Stimulated activated naive CD8-positive, alpha-beta T cell treated with anti-CD3 and anti-CD28 coated beads, Interleukin-15, Interleukin-2, amounts not matched to agents 100 ng/mL and 50 ng/mL, for 24 hours (primary cell): ENCODE measurements around the gene PDE6G.

Experiments
- H3K27ac Mint-ChIP-seq: one replicate; pipeline ENCODE4 v1.8.0; 2021; ENCODE audit warnings: mild to moderate bottlenecking, mixed read lengths
- H3K27me3 Mint-ChIP-seq: one replicate; pipeline ENCODE4 v1.8.0; 2021; ENCODE audit warnings: mixed read lengths
- H3K36me3 Mint-ChIP-seq: one replicate; pipeline ENCODE4 v1.8.0; 2021; ENCODE audit warnings: low read depth, mixed read lengths
- H3K4me1 Mint-ChIP-seq: one replicate; pipeline ENCODE4 v1.8.0; 2021; ENCODE audit warnings: low read depth, mixed read lengths
- H3K4me3 Mint-ChIP-seq: one replicate; pipeline ENCODE4 v1.8.0; 2021; ENCODE audit warnings: mild to moderate bottlenecking, mixed read lengths
- H3K9me3 Mint-ChIP-seq: one replicate; pipeline ENCODE4 v1.8.0; 2021; ENCODE audit warnings: mixed read lengths

The PDE6G gene

DNA sequence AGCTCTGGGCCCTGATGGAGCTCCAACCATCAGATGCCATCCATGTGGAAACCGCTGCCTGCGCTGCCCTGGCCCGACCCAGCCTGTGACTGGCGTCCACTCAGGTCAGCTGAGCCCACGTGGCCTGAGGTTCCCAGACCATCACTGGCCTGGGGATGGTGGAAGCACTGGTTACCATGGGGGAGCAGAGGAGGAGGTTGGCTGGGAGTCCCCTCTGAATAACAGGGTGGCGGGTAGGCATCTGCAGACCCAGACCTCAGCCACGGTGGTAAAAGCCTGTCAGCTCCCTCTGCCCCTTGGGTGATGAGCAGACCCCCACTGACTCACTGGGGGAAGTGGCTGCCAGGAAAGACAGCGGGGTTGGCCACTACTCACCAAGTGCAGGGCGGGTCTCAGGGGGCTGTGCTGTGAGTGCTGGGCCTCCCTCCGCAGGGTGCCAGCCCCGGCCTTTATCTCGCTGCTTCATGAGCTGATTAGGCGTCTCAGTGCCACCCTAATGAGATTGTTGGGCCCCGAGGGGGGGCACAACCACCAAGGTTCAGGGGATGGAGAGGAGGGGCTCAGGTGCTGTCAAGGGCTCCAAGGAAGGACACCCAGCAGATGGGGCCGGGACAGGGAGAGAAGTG is at the start of gene PDE6G:
Gene PDE6G (minus strand): TSS at position 425 of the 626 bp plus-strand sequence. CDS start 3,237 bp downstream, outside the sequence.
- H3K4me1 Mint-ChIP-seq, result peaks cover 18% of the 10 kb centered on the region
- H3K27ac Mint-ChIP-seq, result no peak within 1 kb of the TSS
- H3K36me3 Mint-ChIP-seq, result no peaks in the 10 kb centered on the region
- no peaks in the 10 kb centered on the region for H3K9me3 Mint-ChIP-seq
- peaks cover 4% of the 10 kb centered on the region for H3K27me3 Mint-ChIP-seq
- no peak within 1 kb of the TSS for H3K4me3 Mint-ChIP-seq

DNA sequence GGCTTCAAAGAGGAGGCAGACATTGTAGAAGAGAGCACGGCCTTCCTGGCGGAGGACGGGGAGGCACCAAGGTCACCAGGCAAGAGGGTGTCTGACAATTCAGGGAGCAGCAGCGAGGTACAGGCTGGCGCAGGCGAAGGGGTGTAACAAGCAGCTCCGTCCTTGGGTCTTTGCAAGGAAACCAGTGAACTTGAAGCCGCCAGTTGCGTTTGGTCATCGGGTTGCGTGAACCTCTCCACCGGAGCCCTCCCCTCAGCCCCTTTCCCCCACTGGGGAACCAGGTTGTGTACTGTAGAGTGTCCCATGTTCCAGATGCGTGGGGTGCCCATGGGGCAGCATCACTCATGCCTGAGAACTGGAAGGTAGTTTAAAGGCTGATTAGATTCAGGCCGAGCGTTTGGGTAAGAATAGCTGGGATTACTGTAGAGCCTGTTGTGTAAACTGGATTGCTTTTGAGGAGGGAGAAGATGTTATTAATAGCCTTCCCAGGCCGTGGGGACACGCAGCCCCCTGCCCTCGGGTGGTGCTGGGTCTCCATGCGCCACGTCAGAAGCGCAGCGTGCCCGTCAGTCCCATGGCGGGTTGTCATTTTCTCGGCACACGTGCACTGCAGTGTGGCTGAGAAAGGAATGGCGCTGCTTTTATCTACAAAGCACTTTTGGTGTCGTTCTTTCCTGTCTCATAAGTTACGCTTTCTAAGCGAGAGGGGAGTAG is 49.3 kb upstream of the PDE6G start:
- Mint-ChIP-seq H3K9me3 (no peaks in the 10 kb centered on the region), H3K4me3 (no peak overlapping the region), H3K36me3 (peaks cover 49% of the 10 kb centered on the region), H3K27ac (peak overlapping the region; percentile 49), H3K27me3 (no peaks in the 10 kb centered on the region), H3K4me1 (peaks cover 47% of the 10 kb centered on the region)

DNA sequence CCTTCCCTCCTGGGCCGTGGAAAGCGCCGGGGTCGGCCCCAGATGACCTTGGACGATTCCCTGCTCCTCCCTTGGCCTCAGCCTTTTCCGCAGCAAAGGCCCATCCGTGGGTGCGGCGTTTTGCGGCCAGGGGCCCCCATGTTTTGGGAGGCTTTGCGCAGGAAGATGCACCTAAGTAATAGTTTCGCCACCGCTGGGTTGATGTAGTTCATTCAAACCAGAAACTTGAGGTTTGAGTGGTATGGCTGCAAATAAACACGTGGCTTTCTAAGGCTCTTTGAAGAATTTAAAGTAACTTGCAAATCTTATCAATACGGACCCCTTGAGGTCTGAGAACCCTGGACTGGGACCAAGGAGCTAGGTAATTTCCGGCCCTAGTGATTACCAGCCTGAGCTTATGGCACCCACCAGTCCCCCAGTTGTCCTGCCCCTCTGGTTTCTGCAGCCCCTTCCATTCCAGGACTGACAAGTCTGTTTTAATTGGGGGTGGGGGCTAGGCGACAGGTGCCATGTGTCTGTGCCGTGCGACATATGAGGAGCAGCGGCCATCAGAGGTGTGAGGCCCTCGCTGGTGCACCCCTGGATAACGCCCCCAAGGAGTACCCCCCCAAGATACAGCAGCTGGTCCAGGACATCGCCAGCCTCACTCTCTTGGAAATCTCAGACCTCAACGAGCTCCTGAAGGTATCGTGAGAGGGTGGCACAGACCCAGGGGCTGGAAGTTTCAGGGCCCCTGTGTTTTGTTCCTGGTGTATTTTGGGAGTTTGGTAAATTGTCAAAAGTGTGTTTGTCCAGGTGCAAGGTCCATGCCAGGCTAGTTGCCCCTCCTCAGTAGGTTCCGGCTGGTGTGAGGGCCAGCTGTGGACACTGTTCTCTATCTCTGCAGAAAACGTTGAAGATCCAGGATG is 47.7 kb upstream of the PDE6G start:
- H3K4me3 Mint-ChIP-seq, result peak overlapping the region; percentile 86
- H3K4me1 Mint-ChIP-seq, result peaks cover 39% of the 10 kb centered on the region
- no peaks in the 10 kb centered on the region for H3K27me3 Mint-ChIP-seq
- H3K36me3 Mint-ChIP-seq, result peaks cover 54% of the 10 kb centered on the region
- peak overlapping the region; percentile 83 for H3K27ac Mint-ChIP-seq
- H3K9me3 Mint-ChIP-seq, result no peaks in the 10 kb centered on the region

DNA sequence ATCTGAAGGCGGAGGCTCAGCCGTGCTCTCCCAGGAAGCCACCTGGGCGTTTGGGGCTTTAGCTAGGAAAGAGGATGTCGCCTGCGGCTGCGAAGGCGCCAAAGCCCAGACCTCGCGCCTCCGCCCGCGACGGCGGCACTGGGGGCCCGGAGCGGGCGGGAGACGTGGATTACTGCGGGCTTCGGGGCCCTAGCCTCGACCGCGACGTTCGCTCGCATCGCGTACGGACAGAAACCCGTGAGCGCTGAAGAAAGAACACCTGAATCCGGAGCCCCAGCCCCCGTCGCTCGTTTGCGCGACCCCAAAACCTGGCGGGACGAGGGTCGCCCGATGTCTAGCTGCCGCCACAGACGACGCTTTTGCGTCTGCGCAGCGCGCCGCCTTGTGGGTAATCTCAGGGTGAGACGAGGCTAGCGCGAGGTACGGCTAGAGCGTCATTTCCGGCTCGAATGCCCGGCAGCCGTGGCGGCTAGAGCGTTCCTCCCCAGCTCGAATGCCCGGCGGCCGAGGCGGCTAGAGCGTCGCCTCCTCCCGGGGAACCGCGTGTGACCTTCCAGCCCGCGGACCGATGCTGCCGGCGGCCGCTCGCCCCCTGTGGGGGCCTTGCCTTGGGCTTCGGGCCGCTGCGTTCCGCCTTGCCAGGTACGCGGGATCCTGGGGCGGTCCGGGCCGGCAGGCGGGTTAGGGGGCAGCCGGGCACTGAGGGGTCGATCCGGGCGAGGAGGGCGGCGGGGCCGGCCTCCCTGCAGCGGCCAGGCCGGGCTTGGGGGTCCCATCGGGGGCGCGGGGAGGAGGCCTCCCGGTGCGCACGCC is 46.8 kb upstream of the PDE6G start, which contains the start of gene MRPL12:
Gene MRPL12 (plus strand): TSS at position 434 of the 813 bp plus-strand sequence. CDS start 135 bp downstream, at position 569.
- peaks cover 59% of the 10 kb centered on the region for H3K36me3 Mint-ChIP-seq
- no peaks in the 10 kb centered on the region for H3K9me3 Mint-ChIP-seq
- peak within 1 kb of the TSS; percentile 92 for H3K27ac Mint-ChIP-seq
- H3K4me3 Mint-ChIP-seq, result peak within 1 kb of the TSS; percentile 95
- peaks cover 39% of the 10 kb centered on the region for H3K4me1 Mint-ChIP-seq
- no peaks in the 10 kb centered on the region for H3K27me3 Mint-ChIP-seq

DNA sequence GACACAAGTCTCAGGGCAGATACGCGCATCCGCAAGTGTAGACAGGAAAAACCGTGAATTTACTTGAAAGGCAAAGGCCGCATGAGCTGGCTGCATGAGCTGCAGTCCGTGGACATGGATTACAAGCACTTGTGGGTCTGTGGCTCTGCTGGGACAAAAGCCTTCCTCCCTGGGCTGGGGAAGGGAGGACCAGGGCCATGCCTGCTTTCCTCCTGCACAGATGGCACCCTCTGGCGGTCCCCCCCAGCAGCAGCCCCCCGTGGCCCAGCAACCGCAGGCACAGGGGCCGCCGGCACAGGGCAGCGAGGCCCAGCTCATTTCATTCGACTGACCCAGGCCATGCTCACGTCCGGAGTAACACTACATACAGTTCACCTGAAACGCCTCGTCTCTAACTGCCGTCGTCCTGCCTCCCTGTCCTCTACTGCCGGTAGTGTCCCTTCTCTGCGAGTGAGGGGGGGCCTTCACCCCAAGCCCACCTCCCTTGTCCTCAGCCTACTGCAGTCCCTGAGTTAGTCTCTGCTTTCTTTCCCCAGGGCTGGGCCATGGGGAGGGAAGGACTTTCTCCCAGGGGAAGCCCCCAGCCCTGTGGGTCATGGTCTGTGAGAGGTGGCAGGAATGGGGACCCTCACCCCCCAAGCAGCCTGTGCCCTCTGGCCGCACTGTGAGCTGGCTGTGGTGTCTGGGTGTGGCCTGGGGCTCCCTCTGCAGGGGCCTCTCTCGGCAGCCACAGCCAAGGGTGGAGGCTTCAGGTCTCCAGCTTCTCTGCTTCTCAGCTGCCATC is 45.1 kb upstream of the PDE6G start:
- H3K27ac Mint-ChIP-seq, result peak overlapping the region; percentile 92
- peak overlapping the region; percentile 95 for H3K4me3 Mint-ChIP-seq
- no peaks in the 10 kb centered on the region for H3K9me3 Mint-ChIP-seq
- H3K4me1 Mint-ChIP-seq, result peaks cover 39% of the 10 kb centered on the region
- peaks cover 65% of the 10 kb centered on the region for H3K36me3 Mint-ChIP-seq
- no peaks in the 10 kb centered on the region for H3K27me3 Mint-ChIP-seq

DNA sequence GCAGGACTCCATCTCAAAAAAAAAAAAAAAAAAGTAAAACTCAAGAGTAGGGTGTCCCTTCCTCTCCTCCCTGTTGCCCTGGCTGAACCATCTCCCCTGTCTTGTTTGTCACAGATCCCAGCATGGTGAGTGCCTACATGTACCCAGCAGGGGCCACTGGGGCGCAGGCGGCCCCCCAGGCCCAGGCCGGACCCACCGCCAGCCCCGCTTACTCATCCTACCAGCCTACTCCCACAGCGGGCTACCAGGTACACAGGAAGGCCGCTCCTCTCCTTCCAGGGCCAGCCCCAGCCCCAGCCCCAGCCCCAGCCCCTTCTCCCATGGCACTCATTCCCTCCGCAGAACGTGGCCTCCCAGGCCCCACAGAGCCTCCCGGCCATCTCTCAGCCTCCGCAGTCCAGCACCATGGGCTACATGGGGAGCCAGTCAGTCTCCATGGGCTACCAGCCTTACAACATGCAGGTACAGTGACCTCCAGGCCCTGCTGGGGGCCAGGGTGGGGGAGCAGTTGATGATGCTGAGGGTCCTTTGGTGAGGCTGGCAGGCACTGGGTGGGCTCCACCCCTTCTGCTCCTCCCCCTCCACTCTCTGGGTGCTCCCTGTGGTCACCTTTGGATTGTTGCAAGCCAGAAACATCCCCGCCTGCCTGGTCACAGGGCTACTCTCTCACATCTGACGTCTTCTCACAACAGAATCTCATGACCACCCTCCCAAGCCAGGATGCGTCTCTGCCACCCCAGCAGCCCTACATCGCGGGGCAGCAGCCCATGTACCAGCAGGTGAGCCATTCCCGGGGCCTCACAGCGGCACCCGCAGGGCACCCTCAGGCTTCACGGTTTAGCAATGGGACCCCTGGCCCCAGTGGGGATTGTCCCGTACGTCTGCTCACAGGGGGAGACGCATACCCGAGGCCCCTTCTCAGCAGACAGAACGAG is 44.3 kb upstream of the PDE6G start:
- peak overlapping the region; percentile 63 for H3K27ac Mint-ChIP-seq
- H3K4me3 Mint-ChIP-seq, result peak overlapping the region; percentile 95

DNA sequence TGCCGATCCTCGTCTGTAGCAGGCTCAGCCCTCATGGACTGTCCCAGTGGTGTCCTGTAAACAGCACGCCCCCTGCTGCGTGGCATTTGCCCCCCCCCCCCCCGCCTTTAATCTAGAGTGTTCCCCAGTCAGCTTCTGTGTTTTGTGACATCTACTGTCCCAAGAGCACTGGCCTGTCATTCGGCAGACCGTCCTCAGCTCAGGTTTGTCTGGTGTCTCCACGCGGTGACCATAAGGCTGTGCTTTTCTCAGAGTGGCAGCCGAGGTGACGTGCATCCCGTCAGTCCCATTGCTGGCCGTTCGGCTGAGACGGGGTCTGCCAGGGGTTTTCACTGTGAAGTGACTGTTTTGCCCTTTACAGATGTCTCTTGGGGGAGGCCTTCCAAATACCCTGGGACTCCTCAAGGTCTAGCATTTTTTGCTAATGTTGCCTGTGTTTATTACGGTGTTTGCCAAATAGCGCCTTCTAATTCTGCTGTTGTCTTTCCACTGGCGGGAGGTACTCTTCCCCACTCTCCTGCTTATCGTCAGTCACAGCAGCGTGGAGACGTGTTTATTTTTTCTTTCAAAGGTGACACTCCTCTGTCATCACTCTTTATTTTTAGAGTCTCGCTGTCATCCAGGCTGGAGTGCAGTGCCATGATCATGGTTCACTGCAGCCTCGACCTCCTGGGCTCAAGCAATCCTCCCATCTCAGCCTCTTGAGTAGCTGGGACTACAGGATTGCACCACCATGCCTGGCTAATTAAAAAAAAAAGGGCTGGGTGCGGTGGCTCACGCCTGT is 41.1 kb upstream of the PDE6G start:
- peaks cover 17% of the 10 kb centered on the region for H3K4me1 Mint-ChIP-seq
- no peak overlapping the region for H3K27ac Mint-ChIP-seq
- no peaks in the 10 kb centered on the region for H3K27me3 Mint-ChIP-seq
- H3K4me3 Mint-ChIP-seq, result no peak overlapping the region
- H3K36me3 Mint-ChIP-seq, result peaks cover 41% of the 10 kb centered on the region
- no peaks in the 10 kb centered on the region for H3K9me3 Mint-ChIP-seq

More for the DNA sequence above, 44.3 kb upstream of the PDE6G start:
- Mint-ChIP-seq H3K36me3 (peaks cover 56% of the 10 kb centered on the region), H3K4me1 (peaks cover 31% of the 10 kb centered on the region), H3K9me3 (no peaks in the 10 kb centered on the region), H3K27me3 (no peaks in the 10 kb centered on the region)

DNA sequence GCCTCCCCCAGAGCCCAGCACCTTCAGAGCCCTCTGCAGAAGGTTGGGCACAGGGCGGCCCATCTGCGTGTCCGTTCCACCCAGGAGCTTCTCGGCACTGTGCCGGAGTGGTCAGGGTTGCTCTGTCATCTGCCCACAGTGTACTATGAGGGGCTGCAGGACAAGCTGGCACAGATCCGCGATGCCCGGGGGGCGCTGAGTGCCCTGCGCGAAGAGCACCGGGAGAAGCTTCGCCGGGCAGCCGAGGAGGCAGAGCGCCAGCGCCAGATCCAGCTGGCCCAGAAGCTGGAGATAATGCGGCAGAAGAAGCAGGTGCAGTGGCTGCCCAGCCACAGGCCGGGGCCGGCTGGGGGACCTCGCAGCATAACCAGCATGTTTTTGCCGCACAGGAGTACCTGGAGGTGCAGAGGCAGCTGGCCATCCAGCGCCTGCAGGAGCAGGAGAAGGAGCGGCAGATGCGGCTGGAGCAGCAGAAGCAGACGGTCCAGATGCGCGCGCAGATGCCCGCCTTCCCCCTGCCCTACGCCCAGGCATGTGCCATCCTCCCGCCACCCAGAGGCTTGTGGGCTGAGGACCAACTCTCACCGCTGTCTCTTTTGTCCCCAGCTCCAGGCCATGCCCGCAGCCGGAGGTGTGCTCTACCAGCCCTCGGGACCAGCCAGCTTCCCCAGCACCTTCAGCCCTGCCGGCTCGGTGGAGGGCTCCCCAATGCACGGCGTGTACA is 40.0 kb upstream of the PDE6G start:
- Mint-ChIP-seq H3K27me3 (no peaks in the 10 kb centered on the region), H3K36me3 (peaks cover 46% of the 10 kb centered on the region), H3K9me3 (no peaks in the 10 kb centered on the region), H3K27ac (no peak overlapping the region), H3K4me3 (no peak overlapping the region), H3K4me1 (peaks cover 8% of the 10 kb centered on the region)

DNA sequence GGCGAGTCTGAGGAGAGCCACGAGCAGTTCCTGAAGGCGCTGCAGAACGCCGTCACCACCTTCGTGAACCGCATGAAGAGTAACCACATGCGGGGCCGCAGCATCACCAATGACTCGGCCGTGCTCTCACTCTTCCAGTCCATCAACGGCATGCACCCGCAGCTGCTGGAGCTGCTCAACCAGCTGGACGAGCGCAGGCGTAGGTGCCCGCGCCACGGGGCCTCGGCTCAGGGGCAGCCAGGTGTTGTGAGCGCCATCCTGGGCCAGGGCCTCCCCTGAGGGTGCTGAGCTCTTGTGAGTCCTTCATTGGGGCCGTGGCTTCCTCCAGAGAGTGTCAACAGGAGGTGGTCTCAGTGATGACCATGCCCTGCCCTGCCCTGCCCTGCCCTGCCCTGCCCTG is 39.5 kb upstream of the PDE6G start:
- H3K27me3 Mint-ChIP-seq, result no peaks in the 10 kb centered on the region

DNA sequence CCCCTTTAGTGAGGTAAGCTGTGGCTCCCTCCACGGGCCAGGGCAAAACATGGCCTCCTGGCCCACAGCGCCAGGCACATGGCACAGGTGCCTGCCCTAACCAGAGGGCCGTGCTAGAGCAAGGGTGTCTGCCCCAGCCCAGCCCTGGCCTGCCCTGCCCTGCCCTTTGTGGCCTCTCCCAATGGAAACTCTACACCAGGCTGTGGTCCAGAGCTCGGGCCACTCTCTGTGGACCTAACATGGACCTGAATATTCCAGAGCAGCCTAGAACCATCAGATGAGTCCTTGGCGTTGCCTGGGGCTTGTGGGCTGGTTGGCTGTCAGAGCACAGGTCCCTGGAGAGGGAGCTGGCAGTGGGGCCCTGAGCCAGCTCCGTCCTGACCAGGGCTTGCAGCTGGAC is 38.9 kb upstream of the PDE6G start:
- Mint-ChIP-seq H3K27me3 (no peaks in the 10 kb centered on the region), H3K4me1 (no peaks in the 10 kb centered on the region), H3K9me3 (no peaks in the 10 kb centered on the region), H3K36me3 (peaks cover 43% of the 10 kb centered on the region), H3K4me3 (no peak overlapping the region), H3K27ac (no peak overlapping the region)

More for the DNA sequence above, 39.5 kb upstream of the PDE6G start:
- H3K36me3 Mint-ChIP-seq, result peaks cover 45% of the 10 kb centered on the region
- peaks cover 2% of the 10 kb centered on the region for H3K4me1 Mint-ChIP-seq
- H3K9me3 Mint-ChIP-seq, result no peaks in the 10 kb centered on the region
- H3K27ac Mint-ChIP-seq, result no peak overlapping the region
- H3K4me3 Mint-ChIP-seq, result no peak overlapping the region

DNA sequence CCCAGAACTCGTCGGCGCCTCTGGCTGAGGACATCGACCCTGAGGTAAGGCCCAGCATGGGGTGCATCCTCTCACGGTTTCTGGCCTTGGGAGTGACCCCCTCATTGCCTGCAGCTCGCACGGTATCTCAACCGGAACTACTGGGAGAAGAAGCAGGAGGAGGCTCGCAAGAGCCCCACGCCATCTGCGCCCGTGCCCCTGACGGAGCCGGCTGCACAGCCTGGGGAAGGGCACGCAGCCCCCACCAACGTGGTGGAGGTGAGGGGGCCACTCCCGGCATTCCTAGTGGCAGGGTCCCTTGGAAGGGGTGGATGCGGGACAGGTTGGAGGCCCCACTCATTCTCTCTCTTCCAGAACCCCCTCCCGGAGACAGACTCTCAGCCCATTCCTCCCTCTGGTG is 38.5 kb upstream of the PDE6G start:
- H3K4me1 Mint-ChIP-seq, result no peaks in the 10 kb centered on the region
- no peaks in the 10 kb centered on the region for H3K9me3 Mint-ChIP-seq
- H3K4me3 Mint-ChIP-seq, result no peak overlapping the region
- H3K36me3 Mint-ChIP-seq, result peaks cover 47% of the 10 kb centered on the region
- no peak overlapping the region for H3K27ac Mint-ChIP-seq
- H3K27me3 Mint-ChIP-seq, result no peaks in the 10 kb centered on the region
